H4 (cell line): Measurements from ENCODE around the gene LDLRAP1. TPM values are rescaled to one million over a fixed set of nuclear protein-coding genes. Genes with fewer than 3 reads are reported as not detected.

Experiments used
- DNase-seq: peaks from one replicate; pipeline ENCODE4 v3.0.0-alpha.2; 2015; ENCODE audit warnings: low spot score
- total RNA-seq: library from RNA; depleted of rRNA; stranded (reverse); fragments of >200 nt; shearing (Covaris generic); gene quantifications from 2 replicates; pipeline ENCODE4 v1.2.3, GENCODE V29; 2014

Gene LDLRAP1
- total RNA-seq, 1 experiment from 2014 or later = 9.5 TPM

DNA sequence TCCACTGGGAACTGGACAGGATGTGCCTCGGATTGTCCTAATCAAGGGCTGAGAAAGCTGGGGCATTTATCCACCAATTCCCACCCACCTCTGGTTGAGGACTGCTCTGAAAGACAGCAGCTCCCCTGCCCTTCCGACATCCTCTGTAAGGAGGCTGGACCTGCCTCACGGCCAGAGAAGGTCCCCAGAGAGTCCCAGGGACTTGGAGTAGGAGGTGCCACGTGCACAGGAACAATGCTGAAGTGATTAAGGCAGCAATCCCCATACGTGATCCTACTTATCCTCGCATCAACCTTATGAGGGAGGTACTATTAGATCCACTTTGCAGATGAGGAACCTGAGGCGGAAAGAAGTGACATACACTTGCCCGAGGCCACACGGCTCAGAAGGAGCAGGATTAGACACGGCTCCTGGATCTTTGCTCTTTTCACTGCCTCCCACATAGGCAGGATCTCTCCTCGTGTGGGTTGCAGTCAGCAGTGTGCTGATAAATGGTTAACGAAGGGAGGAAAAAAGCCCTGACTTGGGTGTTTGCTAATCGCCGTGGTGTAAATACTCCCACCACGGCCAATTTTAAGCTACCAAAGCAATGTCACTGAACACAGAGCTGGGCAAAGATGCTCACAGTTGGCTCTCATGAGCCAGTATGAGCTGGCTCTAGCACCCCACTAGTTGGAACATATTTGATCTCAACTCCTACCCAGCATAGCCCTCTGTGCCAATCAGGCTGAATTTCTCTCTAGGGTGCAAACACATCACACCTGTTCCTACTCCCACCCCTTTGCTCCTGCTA lies 18.6 kb upstream of the LDLRAP1 start:
- DNase-seq = no peak

DNA sequence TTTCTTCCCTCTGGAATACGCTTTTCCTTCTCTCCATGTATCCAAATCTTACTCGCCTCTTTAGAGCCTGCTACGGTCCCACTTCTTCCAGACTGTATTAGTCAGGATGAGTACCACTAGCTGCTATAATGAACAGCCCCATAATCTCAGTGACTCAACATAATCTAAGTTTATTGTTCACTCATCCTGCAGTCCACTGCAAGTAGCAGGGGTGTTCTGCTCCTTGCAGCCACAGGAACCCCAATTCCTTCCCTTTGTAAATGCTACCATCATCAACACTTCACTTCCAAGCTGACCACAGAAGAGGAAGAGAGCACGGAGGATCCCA lies 18.1 kb upstream of the LDLRAP1 start:
- no peak for DNase-seq

DNA sequence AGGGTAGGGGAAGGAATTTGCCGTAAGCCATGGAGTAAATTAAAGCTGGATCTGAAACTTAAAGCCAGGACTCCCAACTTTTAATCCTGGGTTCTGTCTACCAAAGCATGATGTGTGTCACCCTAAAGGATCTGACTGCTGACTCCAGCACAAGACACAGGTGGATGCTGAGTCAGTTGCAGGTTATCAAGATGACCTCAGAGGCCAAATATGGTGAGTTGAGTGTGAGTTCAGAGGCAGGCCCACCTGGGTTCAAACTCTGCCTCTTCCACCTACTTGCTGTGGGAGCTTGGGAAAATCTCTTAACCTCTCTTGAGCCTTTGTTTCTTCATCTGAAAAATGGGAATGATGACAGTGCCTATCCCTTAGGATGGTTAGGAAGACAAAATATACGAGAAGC lies 16.7 kb upstream of the LDLRAP1 start:
- no peak for DNase-seq

DNA sequence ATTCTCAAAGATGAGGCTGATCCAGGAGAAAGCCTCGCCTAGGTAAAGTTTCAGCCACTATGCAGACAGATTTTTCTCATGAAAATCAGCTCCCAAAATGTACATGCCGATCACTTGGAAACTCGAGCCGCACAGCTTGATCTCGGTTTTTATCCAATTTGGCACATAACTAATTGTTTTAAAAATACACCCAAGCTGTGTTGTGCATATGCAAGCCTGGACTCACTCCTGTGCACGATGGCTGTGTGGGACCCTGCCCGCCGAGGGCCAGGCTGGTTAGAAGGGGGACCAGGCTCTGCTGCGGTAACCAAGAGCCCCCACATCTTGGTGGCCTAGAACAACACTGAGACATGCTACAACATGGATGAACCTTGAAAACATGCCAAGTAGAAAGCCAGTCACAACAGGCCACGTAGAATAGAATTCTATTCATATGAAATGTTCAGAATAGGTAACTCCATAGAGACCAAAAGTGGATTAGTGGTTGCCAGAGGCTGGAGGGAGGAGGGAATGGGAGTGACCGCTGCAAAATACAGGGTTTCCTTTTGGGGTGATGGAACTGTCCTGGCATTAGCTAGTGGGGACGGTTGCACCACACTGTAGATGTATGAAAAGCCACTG lies 16.1 kb upstream of the LDLRAP1 start:
- no peak for DNase-seq

DNA sequence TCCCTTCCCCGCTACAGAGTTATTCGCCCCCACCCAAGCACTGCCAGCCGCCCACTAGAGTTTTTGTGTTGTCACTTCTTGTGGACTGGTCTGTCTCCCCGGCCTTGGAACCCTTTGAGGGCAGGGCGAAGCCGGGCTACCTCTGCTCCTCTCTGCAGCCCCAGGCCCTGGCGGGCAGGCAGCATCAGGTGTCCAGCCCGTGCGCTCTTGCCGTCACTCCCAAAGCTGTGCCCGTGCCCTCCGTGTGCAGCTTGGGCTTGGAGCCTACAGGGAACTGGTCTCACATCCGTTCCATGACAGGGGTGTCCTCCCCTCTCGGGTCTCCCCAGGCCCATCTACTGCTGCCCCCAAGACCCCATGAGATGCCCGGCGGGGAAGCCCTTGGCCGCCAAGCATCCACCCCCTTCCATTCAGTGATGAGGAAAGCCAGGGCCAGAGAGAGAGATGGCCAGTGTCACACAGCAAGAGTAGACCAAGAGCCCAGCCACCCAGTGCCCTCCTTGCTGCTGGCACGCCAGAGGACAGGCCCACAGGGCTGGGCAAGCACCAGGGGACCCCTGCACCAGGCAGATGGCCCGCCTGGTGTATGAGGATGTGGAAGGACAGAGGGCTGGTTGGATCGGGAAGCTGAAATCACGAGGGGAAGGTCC lies 15.3 kb upstream of the LDLRAP1 start:
- DNase-seq = no peak

DNA sequence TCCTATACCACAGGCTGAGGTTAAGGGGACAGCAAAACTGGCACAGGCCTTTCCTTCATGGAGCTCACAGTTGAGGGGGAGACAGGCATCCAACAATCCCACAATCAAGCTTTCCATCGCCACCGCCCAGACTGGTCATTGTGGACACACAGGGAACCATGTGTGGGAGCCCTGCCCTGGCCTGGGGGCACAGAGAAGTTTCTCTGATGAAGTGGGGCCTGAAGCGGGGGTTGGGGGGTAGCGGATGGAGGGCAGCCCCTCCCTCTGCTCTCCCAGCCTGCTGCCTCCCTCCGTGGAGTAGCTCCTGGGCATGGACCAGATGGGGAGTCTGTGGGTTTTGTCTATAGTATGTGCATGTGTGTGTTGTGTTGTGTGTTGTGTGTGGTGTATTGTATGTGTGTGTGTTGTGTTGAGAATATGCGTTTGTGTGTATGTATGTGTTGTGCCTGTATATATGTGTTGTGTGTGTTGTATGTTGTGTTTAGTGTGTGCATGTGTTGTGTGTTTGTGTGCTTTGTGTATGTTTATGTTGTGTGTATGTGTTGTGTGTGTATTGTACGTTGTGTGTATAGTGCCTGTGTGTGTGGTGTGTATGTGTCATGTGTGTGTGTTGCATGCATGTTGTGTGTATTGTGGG lies 14.4 kb upstream of the LDLRAP1 start:
- DNase-seq = no peak

DNA sequence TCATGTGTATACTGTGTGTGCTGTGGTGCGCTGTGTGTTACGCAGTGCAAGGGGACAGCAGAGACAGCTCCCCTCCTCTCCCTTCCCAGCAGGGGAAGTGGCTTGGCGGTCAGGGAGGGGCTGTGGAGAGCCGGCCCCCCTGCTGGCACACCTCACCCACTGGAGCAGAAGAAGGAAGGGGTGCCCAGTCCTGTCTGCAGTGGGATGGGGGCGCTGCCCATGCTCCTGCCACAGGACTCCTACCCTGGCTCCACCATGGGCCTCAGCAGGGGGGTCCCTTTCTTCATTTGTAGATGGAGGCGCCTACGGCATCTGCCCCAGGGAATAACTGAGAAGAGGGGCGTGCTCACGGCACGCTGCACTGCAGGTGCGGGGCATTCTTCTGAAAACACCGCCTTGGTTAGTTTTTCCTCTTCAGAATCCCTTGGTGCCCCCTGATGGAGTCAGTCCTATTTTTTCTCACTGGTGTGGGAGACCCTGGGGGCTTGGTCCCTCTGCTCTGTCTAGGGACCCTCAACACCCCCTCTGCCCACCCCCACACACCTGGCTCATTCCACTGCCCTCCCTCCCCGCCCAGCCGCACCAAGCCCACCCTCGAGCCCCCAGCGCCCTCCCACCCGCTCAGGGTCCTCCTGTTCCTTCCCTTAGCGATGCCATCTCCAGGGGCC lies 13.8 kb upstream of the LDLRAP1 start:
- no peak for DNase-seq

DNA sequence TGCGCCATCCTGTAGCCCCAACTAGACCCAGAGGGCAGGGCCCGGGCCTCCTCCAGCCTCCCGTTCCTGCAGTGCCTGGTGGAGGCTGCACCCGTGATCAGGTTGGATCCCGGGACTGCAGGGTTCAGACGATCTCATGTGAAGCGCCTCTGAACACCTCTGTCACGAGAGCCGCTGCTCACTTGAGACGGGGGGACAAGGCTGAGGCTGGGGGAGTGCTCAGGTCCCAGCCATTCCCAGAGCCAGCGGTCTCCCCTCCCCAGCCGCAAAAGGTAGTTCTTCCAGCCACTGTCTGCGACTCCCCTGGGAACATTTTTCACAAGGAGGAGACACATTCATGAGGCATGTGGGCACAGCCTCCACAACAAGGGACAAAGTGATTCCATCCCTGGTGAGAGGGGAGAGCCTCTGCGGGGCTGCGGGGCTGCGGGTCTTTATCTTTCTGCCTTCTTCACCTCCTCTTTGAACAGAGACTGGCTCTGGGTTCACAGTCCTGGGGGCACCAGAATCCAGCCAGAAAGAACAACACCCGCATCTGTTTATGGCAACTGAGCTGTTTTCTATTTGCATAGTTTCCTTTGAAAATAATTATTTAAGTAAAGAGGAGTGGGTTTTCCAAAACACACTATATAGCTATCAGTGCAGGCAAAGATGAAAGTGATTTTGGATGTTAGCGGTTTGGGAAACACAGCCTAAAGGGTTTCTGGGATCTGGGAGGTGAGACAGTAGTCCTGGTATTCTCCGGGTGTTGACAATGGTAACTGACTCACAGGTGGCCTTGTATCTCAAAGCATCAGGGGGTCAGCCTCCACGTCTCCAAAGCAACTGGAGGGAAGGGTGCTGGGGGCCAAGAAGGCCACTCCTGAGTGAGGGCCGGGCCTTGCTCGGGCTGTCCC lies 13.0 kb upstream of the LDLRAP1 start:
- DNase-seq = no peak

DNA sequence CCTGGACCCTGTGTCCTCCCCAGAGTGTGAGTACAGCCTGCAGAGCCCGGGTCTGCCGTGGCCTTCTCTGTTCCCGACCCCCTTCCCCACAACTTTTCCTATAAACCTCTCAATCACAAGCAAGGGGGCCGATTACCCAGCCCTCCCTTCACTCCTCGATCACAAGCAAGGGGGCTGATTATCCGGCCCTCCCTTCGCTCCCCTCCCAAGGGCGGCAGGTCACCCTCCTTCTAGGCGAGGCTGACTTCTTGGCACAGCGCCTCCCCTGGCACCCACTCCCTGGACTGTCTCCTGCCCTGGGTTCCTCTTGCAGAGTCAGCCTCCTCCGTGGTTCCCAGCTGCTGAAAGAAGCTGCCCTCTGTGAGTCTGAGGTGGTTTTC lies 12.3 kb upstream of the LDLRAP1 start:
- DNase-seq = no peak

DNA sequence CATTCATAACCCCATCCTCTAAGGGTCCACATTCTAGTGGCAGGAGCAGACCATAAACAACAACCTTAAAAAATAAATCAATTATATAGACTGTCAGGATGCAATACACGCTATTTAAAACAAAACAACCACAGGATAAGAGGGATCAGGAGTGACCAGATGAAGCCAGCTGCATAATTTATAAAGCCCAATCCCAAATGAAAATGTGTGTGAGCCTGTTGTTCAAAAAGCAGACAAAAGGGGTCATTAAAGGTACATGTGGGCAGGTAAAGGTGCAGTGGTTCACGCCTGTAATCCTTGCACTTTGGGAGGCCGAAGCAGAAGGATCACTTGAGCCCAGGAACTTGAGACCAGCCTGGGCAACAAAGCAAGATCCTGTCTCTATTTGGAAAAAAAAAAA lies 10.4 kb upstream of the LDLRAP1 start:
- no peak for DNase-seq

DNA sequence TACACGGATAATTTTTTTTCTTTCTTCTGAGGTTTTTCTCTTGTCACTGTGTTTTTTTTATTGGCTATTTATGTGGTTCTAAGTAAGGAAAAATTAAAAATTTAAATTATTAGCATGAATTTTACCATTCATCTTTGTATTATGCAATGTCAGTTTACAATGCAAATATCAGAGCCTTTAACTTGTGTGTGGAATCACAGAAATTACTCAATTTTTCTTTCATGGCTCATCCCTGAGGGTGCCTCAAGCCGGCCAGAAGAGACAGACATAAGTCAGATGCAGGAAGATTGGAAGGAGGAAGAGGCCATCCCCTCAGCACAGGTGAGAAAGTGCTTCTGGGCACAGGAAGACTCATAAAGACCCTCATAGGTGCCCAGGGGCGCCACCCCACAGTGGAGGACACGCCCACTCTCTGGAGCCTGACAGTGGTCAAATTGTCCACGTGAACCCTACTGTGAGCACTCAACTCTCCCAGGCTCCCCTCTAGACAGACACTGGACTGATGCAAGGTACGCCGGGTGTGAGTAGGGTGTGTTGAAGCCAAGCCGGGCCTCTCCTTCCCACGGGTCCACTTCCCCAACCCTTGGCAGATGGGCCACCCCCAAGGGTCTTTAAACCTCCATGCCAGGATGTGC lies 9.5 kb upstream of the LDLRAP1 start:
- DNase-seq = no peak

DNA sequence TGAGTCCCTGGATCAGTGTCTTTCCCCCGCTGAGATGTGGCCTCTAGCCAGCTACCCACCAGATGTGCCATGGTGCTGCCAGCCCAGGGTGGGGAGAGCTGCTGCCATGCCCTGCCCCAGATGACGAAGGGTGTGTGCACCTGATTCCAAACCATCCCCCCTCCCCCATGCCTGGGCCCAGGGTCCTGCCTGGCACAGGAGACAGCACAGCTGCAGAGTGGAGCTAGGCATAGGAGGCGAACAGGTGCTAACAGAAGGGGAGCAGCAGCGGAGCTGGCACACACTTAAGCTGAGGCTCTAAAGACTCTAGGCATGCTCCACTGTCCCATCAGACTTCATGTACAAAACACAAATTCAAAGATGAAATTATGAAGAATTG lies 9.0 kb upstream of the LDLRAP1 start:
- no peak for DNase-seq

DNA sequence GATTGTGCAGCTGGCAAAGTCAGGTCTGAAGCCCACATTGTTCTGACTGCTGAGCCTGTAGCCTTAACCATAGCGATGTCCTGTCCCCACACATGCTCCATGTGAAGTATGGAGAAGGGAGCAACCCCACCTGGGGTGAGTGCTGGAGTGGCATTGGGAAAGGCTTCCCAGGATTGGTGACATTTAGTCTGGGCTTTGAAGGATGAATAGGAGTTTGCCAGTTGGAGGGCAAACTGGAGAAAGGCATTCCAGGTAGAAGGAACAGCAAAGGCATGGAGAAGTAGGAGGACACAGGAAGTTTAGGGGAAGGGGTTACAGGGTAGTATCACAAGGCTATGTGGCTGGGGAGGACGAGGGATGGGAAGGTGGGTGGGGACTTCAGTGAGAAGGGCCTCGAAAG lies 7.3 kb upstream of the LDLRAP1 start:
- no peak for DNase-seq

DNA sequence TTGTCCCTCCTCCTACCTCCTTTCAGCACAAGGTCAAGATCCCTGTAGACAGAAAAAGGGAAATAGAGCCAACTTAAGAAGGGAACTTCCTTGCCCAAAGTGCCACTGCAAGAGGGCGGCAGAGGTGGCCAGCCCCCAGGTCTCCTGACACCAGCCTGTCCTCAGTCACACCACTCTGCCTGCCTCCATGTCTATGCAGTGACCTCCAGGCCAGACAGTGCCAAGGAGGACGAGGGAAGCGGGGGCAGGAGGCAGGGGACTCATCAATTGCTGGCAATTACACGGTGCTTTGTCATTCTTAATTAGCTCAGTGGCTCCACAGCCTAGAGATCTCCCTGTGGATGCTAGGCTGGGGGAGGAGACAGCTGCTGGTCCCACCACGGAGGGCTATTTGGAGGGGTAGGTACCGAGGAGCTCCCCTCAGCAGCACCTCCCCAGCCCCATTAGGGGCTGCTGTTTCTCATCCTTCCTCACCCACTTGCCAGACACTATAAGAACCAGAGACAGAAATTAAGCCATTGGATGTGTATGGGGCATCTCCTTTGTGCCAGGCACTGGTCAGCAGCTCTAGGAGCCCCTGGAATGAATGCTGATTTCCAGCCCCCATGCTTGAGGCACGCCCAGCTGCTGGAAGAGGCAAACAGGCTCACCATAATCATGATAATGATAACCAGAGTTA lies 6.1 kb upstream of the LDLRAP1 start:
- no peak for DNase-seq

DNA sequence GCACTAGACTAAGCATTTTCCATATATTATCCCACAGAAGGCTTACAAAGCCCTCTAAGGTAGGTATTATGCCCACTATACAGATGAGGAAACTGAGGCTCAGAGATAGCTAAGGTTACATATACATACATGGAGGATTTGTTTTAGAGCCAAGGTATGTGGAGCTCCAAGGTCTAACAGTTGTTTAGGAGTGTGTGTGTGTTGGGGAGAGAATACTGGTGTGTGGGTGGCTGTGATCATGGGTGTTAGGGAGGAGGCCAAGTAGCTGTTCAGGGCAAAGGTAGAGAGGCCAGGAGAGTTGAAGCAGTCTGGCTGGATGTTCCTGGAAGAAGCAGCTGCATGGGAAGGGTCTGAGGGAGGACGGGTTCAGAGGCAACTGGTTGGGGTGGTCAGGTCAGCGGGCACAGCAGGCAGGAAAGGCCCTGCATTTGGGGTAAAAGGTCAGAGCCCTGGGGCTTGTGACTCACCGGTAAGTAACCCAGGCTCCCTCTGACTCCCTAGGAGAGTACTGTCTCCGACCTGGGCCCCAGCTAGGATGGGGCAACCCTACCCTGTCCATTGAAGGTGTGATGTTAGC lies 5.1 kb upstream of the LDLRAP1 start:
- DNase-seq = no peak

DNA sequence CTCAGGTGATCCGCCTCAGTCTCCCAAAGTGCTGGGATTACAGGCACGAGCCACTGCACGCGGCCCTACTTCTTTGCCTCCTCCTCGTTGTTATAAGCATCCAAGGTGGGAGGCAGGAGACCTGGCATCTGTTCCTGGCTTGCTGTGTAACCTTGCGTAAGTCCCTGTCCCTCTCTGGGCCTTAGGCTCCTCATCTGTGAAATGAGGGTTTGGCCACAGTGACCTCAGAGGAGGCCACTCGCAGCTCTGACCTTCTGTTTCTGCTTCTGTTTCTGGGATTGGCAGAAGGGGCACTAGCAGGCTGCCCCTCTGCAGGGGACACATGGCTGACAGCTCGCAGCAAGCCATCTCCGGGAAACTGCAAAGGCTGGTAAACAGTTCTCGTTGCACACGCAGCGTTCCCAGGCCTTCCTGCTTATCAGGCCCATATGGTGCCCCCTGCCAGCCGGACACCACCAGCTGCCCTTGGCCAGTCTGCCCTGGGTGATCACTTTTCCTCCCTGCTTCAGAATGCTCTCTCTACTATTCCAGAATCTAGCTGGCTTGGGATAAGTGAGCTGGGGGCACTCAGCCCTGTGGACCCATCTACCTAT lies 2.6 kb upstream of the LDLRAP1 start:
- no peak for DNase-seq

DNA sequence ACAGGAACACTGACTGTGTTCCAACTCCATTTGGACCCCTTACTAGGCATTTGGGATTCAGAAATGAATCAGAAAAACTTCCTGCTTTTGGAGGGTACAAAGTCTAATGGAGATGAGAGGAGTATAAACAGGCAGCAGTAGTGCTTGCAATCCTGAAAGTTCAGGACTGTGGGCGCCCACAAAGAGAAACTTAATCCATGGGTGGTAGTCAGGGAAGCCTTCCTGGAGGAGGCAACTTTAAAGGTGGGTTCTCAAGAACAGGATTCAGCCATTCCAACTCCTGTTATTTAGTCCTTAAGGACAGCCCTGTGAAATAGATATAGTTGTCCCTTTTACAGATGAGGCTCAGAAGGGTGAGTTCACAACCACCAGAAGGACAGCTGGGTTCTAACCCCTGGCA lies 2.0 kb upstream of the LDLRAP1 start:
- no peak for DNase-seq

DNA sequence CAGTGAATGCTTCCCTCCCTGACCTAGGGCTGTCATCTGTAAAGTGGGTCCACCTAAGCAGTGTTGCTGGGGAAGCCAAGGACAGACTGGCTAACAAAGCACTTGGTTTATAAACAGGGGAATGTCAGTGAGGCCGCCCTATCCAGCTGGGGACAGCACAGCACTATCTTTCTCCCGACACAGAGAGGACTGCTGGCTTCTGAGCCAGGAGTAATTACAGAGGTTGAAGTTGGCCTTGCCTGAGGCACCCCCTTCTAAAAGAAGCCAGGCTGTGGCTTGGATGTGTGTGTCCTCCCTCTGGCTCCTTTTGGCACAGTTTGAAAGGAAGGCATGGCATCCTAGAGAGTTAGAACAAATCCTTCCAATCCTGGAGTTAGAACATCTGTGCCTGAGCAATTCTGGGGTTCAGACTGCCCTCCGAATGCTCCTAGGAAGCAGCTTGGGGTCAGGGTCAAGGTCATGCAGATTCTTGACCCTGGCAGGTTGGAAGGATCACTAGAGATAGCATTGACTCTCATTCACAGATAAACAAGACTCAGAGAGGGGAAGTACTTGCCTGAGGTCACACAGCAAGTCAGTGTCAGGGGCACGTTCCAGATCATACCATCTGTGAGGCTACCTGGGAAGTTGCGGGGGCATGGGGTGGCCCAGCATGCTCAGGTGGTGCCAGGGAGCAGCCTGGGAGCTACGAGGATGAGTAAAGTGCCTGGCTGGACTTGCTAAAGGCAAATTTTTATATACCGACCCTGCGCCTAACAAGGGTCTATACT lies 1.3 kb upstream of the LDLRAP1 start:
- DNase-seq = no peak

DNA sequence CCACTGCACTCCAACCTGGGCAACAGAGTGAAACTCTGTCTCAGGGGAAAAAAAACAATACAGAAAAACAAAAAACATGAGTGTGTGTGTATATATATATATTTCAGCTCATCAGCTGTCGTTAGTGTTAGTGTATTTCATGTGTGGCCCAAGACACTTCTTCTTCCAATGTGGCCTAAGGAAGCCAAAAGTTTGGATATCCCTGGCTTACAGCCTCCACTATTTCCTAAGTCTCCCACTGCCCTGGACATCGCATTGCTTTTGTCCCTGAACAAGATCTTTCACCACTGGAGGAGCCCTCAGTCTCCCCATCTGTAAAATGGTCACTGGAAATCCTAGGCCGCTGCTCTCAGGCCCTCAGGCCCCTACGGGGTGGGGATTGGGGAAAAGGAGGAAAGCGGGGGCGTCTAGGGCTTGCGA lies 391 bp upstream of the LDLRAP1 start:
- no peak for DNase-seq
